Measurements from ENCODE around the gene MYADML2.

DNA sequence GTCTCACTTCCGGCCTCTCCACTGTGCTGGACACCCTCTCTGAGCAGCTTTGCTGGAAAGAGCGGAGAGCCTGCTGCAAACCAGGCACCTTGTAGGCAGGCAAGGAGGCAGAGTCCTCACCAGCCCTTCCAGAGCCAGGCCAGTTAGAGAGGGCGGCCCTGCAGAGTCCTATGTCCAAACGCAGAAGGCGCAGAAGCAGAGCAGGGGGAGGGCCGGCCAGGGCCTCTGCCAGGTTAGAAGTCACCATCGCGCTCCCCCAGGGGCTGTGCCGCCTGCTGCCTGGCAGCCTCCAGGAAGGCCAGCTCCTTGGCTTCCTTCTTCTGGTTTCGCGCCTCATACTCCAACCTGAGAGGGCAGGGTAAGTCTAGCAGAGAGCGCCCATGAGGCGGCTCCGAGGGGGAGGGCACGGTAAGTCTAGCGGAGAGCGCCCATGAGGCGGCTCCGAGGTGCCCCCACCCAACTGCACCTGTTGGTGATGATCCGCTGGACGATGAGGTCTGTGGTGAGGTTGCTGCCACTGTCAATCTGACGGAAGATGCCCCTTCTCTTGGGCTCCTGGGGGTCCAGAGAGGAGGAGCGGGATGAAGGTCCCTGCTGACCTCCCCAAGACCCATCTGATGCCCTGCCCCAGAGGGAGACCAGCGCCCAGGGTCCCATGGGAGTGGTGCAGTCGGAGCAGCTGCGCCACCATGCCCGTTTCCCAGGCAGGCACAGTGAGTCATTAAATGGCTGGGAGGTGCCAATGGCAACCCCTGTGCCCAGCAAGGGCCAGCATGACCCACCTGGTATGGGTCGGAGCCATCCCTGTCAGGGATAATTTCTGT lies 42.2 kb downstream of the MYADML2 start:
- TF ChIP-seq, protein P1, sequence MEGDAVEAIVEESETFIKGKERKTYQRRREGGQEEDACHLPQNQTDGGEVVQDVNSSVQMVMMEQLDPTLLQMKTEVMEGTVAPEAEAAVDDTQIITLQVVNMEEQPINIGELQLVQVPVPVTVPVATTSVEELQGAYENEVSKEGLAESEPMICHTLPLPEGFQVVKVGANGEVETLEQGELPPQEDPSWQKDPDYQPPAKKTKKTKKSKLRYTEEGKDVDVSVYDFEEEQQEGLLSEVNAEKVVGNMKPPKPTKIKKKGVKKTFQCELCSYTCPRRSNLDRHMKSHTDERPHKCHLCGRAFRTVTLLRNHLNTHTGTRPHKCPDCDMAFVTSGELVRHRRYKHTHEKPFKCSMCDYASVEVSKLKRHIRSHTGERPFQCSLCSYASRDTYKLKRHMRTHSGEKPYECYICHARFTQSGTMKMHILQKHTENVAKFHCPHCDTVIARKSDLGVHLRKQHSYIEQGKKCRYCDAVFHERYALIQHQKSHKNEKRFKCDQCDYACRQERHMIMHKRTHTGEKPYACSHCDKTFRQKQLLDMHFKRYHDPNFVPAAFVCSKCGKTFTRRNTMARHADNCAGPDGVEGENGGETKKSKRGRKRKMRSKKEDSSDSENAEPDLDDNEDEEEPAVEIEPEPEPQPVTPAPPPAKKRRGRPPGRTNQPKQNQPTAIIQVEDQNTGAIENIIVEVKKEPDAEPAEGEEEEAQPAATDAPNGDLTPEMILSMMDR (IDR thresholded peaks at IDR 0.05; ENCODE audit: insufficient read depth, low read length, poor library complexity, severe bottlenecking), result no peak
- TF ChIP-seq EZH2phosphoT487 (conservative IDR thresholded peaks at IDR 0.05; ENCODE audit: low read length), result no peak

All from SU-DHL-6 (cell line).